IPS DF 4.7 (cell line): ENCODE results near the gene BEX5.
"Not testable (repeated sequence)": the region's sequence is repeated elsewhere in the genome, so short reads cannot be mapped to it uniquely, and the experiment has no call there.

Experiments
- DNase-seq: peaks from one replicate; pipeline ENCODE4 v3.0.0-alpha.2; 2013; ENCODE audit warnings: low spot score; ENCODE audit errors: extremely low read depth

Gene BEX5

GRCh38 chrX:102155806-102156179 is at the start of gene BEX5:
TSS of gene BEX5 (minus strand) at chrX:102155977. CDS start at chrX:102154265, 1,712 bp downstream.
- peak; percentile 46 for DNase-seq

GRCh38 chrX:102185967-102186720 is 30.4 kb upstream of the BEX5 start:
- no peak for DNase-seq

GRCh38 chrX:102154900-102155805 is 624 bp downstream of the BEX5 start:
- no peak for DNase-seq

- no peak for DNase-seq
These were observed 1.4 kb downstream of the BEX5 start for GRCh38 chrX:102154218-102154860.

- not testable (repeated sequence) for DNase-seq
These were observed 13.5 kb downstream of the BEX5 start, which contains the start of gene TCEAL6 for GRCh38 chrX:102142274-102142673. TSS of gene TCEAL6 (minus strand) at chrX:102142481.

GRCh38 chrX:102141631-102142030 is 14.1 kb downstream of the BEX5 start:
- DNase-seq, result not testable (repeated sequence)

- not testable (repeated sequence) for DNase-seq
These were observed 14.9 kb downstream of the BEX5 start for GRCh38 chrX:102140876-102141275.

- DNase-seq, result no peak
These were observed 17.7 kb downstream of the BEX5 start for GRCh38 chrX:102138064-102138463.

- no peak for DNase-seq
These were observed 26.3 kb downstream of the BEX5 start for GRCh38 chrX:102129473-102129872.

- DNase-seq, result no peak
These were observed 28.9 kb downstream of the BEX5 start for GRCh38 chrX:102126863-102127262.

- not testable (repeated sequence) for DNase-seq
These were observed 29.5 kb downstream of the BEX5 start for GRCh38 chrX:102126080-102126818.

GRCh38 chrX:102125436-102125835 is 30.3 kb downstream of the BEX5 start, which contains the start of gene TCEAL2:
TSS of gene TCEAL2 (plus strand) at chrX:102125679. CDS start at chrX:102126831, 1,152 bp downstream.
- DNase-seq, result not testable (repeated sequence)

- DNase-seq, result not testable (repeated sequence)
These were observed 30.8 kb downstream of the BEX5 start for GRCh38 chrX:102125014-102125413.

GRCh38 chrX:102115748-102116147 is 40.0 kb downstream of the BEX5 start:
- no peak for DNase-seq

GRCh38 chrX:102113367-102113766 is 42.4 kb downstream of the BEX5 start:
- DNase-seq, result no peak
